HepG2 (cell line): Measurements from ENCODE around the gene PLA2G4C. TPM values are rescaled to one million over a fixed set of nuclear protein-coding genes. Genes with fewer than 3 reads are reported as not detected.

Experiments used
- ATAC-seq: fragments of 200-7000 bp; cut with Tn5 transposase; 3 replicates; pipeline ENCODE4 v1.9.1; 2020; ENCODE audit warnings: mild to moderate bottlenecking, moderate library complexity
- BruUV-seq: library from RNA; stranded (reverse); fragments of 400-500 nt; replicated peaks from 2 replicates; lab custom pipeline; 2021; lab: Mats Ljungman, UMichigan
- CTCF ChIA-PET: fragments of 300-600 bp; formaldehyde crosslinking; extraction: SDS; loops from one replicate; lab custom pipeline; 2021; ENCODE audit warnings: low total read pairs, inconsistent platforms, low intra/inter-chr PET ratio; lab: Yijun Ruan, JAX
- POLR2A ChIA-PET: fragments of 350-600 bp; sonication (Branson Sonifier 250); formaldehyde crosslinking; loops from one replicate; lab custom pipeline; 2020; ENCODE audit warnings: antibody characterized with exemption, inconsistent platforms; lab: Yijun Ruan, JAX
- DNase-seq: peaks from one replicate; pipeline ENCODE4 v3.0.0-alpha.2; 2015; ENCODE audit warnings: low spot score
- FAIRE-seq: peaks from 3 replicates; lab custom pipeline; 2011; peaks lifted over from hg19 to GRCh38; lab: Jason Lieb, UNC
- H2AFZ ChIP-seq: one replicate; pipeline ENCODE4 v1.6.1; 2011; ENCODE audit warnings: low read length, inconsistent platforms
- H3K27ac ChIP-seq: fragments of 300-600 bp; 3 replicates; pipeline ENCODE4 v1.8.0; 2011; ENCODE audit warnings: mixed run types, mild to moderate bottlenecking, mixed read lengths, low read length, inconsistent platforms; ENCODE audit not compliant: insufficient read depth; ENCODE audit errors: extremely low read length
- H3K27me3 ChIP-seq, 2 experiments: fragments of 200-600 bp in 1 of 2; 2 replicates in 1 of 2; 3 replicates in 1 of 2; pipeline versions ENCODE4 v1.6.0 to v1.8.0; 2011; ENCODE audit warnings: low read length in 2 of 2, mild to moderate bottlenecking in 2 of 2, moderate library complexity in 2 of 2, inconsistent platforms in 1 of 2; ENCODE audit not compliant: insufficient read depth in 2 of 2, control insufficient read depth in 1 of 2
- H3K36me3 ChIP-seq, 2 experiments: fragments of 200-600 bp in 1 of 2; replicated peaks in 1 of 2; 2 replicates in 1 of 2; 3 replicates in 1 of 2; pipeline versions ENCODE4 v1.5.1 to v1.8.0; 2011; ENCODE audit warnings: low read length in 2 of 2, inconsistent platforms in 1 of 2; ENCODE audit not compliant: insufficient read depth in 2 of 2, control insufficient read depth in 1 of 2
- H3K4me1 ChIP-seq: 2 replicates; pipeline ENCODE4 v1.5.1; 2012; ENCODE audit warnings: low read length, inconsistent platforms; ENCODE audit not compliant: insufficient read depth
- H3K4me2 ChIP-seq: 2 replicates; pipeline ENCODE4 v1.6.0; 2011; ENCODE audit warnings: low read depth, low read length, inconsistent platforms
- H3K4me3 ChIP-seq, 3 experiments: fragments of 200-600 bp in 1 of 3; sonication (generic), shearing (Covaris generic) in 1 of 3; replicated peaks in 1 of 3; 2 replicates each; pipeline ENCODE4 v1.5.1; 2011 to 2016; ENCODE audit warnings: low read length in 3 of 3, inconsistent platforms in 2 of 3, low read depth in 2 of 3, mild to moderate bottlenecking in 2 of 3, control low read depth in 1 of 3, mixed read lengths in 1 of 3; ENCODE audit not compliant: insufficient read depth in 1 of 3
- H3K79me2 ChIP-seq: one replicate; pipeline ENCODE4 v1.6.1; 2011; ENCODE audit warnings: low read length, inconsistent platforms; ENCODE audit not compliant: insufficient read depth
- H3K9ac ChIP-seq: 2 replicates; pipeline ENCODE4 v1.6.0; 2011; ENCODE audit warnings: mild to moderate bottlenecking, low read depth, low read length, inconsistent platforms; ENCODE audit not compliant: insufficient read depth
- H3K9me3 ChIP-seq: 2 replicates; pipeline ENCODE4 v1.5.1; 2012; ENCODE audit warnings: mild to moderate bottlenecking, low read length
- H4K20me1 ChIP-seq: 2 replicates; pipeline ENCODE4 v1.6.0; 2011; ENCODE audit warnings: inconsistent platforms, mild to moderate bottlenecking, low read length, moderate library complexity; ENCODE audit not compliant: insufficient read depth
- POLR2A ChIP-seq, 2 experiments: IDR thresholded peaks; 2 replicates each; pipeline ENCODE4 v1.6.1; 2011; ENCODE audit warnings: low read depth in 2 of 2, low read length in 2 of 2, mild to moderate bottlenecking in 1 of 2, moderate library complexity in 1 of 2; ENCODE audit not compliant: insufficient read depth in 1 of 2
- STAT5B ChIP-seq: sonication (generic); formaldehyde crosslinking; IDR thresholded peaks from 2 replicates; pipeline ENCODE4 v1.4.0; 2020; ENCODE audit warnings: missing genetic modification reagents
- ZNF121 ChIP-seq: sonication (generic); formaldehyde crosslinking; IDR thresholded peaks from 2 replicates; pipeline ENCODE4 v1.5.0; 2020; ENCODE audit warnings: mild to moderate bottlenecking, missing genetic modification reagents
- ZNF260 ChIP-seq: sonication (generic); formaldehyde crosslinking; IDR thresholded peaks from 2 replicates; pipeline ENCODE4 v1.4.0; 2020; ENCODE audit warnings: missing genetic modification reagents, low read depth, mild to moderate bottlenecking, borderline replicate concordance
- ZNF354B ChIP-seq: sonication (generic); formaldehyde crosslinking; IDR thresholded peaks from 2 replicates; pipeline ENCODE4 v1.8.0; 2022; ENCODE audit warnings: mild to moderate bottlenecking, missing genetic modification reagents
- ZNF781 ChIP-seq: sonication (generic); formaldehyde crosslinking; IDR thresholded peaks from 2 replicates; pipeline ENCODE4 v1.5.1; 2020; ENCODE audit warnings: borderline replicate concordance, mild to moderate bottlenecking, missing genetic modification reagents; ENCODE audit errors: not compliant biosample characterization
- ZSCAN21 ChIP-seq: sonication (generic); formaldehyde crosslinking; IDR thresholded peaks from 2 replicates; pipeline ENCODE4 v1.8.0; 2022; ENCODE audit warnings: mild to moderate bottlenecking, missing genetic modification reagents, moderate library complexity, borderline replicate concordance
- WGBS: methylation state at CpG from one replicate; pipeline ENCODE4 v1.1.6; 2017; ENCODE audit warnings: low lambda C conversion rate; 5-methylcytosine and 5-hydroxymethylcytosine counted together
- in situ Hi-C: cut with HindIII; loops from 2 replicates; pipeline ENCODE4 v1.10.0; 2017; ENCODE audit warnings: low pct_unique_long_range_greater_than_20kb; ENCODE audit not compliant: extremely low pct_ligation_motif_present
- intact Hi-C: fragments of 100-400 bp; cut with micrococcal nuclease; formaldehyde crosslinking; loops from one replicate; pipeline ENCODE4 v1.10.0; 2022; ENCODE audit not compliant: unreplicated experiment
- polyA plus RNA-seq, 8 experiments: library from polyadenylated mRNA; depleted of rRNA in 3 of 8; stranded (reverse) in 7 of 8; unstranded in 1 of 8; fragments of >200 nt; fragmentation: Illumina TruSeq in 4 of 8; extraction: Trizol in 4 of 8; gene quantifications; 2 replicates each; pipeline versions ENCODE4 v1.2.1 to v1.2.3, GENCODE V29; 2011 to 2016; ENCODE audit warnings: low read depth in 4 of 8, missing spikeins in 1 of 8, mixed read lengths in 1 of 8; ENCODE audit not compliant: insufficient read depth in 1 of 8
- total RNA-seq, 5 experiments: library from RNA; depleted of rRNA; stranded (reverse); fragments of >200 nt; fragmentation: Illumina TruSeq; extraction: Trizol; gene quantifications; 2 replicates each; pipeline ENCODE4 v1.2.3, GENCODE V29; 2016; ENCODE audit warnings: low read depth in 1 of 5
- TF ChIP-seq, protein P1 (sequence below): sonication (generic); formaldehyde crosslinking; IDR thresholded peaks from 2 replicates; pipeline ENCODE4 v1.9.0; 2022; ENCODE audit warnings: low read depth, missing genetic modification reagents
- TF ChIP-seq, protein P2 (sequence below): sonication (generic); formaldehyde crosslinking; IDR thresholded peaks from 2 replicates; pipeline ENCODE4 v1.8.1; 2023; ENCODE audit warnings: mild to moderate bottlenecking, missing genetic modification reagents

The PLA2G4C gene
- total and polyA plus RNA-seq, 2 of the 13 experiments (the other 11 are each of a cell fraction or from before 2014, with no cell fraction given) = 1.6 to 1.7 TPM

DNA sequence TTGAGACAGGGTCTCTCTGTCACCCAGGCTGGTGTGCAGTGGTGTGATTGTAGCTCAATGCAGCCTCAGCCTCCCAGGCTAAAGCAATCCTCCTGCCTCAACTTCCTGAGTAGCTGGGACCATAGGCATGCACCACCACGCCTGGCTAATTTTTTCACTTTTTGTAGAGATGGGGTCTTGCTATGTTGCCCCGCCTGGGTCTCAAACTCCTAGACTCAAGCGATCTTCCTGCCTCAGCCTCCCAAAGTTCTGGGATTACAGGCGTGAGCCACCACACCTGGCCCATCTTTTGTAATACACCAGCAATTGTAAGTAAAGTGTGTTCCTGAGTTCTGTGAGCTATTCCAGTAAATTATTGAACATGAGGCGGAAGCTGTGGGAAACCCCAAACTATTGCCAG lies 6.7 kb downstream of the PLA2G4C start:
- no peak overlapping the region for H3K9ac ChIP-seq
- no peak overlapping the region for H3K4me3 ChIP-seq
- ATAC-seq (no peak), DNase-seq (no peak), FAIRE-seq (no peak)
- H3K27me3 ChIP-seq = no peaks in the 10 kb centered on the region
- BruUV-seq = no TSS peak
- intact Hi-C loops (no loop called here), in situ Hi-C loops (no loop called here)
- TF ChIP-seq ZNF260 (CRISPR knock-in tag) = no peak
- TF ChIP-seq POLR2A (IDR thresholded peaks at IDR 0.05; ENCODE audit: insufficient read depth in 1 of 2, low read depth in 2 of 2, low read length in 2 of 2) = no peak
- TF ChIP-seq STAT5B (CRISPR knock-in tag) = no peak
- peak; percentile 75; the same call in 1 of the 2 replicates for TF ChIP-seq ZNF121
- TF ChIP-seq, protein P1, sequence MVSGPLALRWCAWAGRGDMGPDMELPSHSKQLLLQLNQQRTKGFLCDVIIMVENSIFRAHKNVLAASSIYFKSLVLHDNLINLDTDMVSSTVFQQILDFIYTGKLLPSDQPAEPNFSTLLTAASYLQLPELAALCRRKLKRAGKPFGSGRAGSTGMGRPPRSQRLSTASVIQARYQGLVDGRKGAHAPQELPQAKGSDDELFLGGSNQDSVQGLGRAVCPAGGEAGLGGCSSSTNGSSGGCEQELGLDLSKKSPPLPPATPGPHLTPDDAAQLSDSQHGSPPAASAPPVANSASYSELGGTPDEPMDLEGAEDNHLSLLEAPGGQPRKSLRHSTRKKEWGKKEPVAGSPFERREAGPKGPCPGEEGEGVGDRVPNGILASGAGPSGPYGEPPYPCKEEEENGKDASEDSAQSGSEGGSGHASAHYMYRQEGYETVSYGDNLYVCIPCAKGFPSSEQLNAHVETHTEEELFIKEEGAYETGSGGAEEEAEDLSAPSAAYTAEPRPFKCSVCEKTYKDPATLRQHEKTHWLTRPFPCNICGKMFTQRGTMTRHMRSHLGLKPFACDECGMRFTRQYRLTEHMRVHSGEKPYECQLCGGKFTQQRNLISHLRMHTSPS (CRISPR knock-in tag) = no peak
- TF ChIP-seq ZSCAN21 (CRISPR knock-in tag) = no peak
- no peak for TF ChIP-seq ZNF781 (CRISPR knock-in tag)
- TF ChIP-seq, protein P2, sequence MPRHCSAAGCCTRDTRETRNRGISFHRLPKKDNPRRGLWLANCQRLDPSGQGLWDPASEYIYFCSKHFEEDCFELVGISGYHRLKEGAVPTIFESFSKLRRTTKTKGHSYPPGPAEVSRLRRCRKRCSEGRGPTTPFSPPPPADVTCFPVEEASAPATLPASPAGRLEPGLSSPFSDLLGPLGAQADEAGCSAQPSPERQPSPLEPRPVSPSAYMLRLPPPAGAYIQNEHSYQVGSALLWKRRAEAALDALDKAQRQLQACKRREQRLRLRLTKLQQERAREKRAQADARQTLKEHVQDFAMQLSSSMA (CRISPR knock-in tag) = no peak
- TF ChIP-seq ZNF354B (CRISPR knock-in tag) = no peak
- POLR2A ChIA-PET = no interaction called here
- H3K36me3 ChIP-seq = no peaks in the 10 kb centered on the region
- H3K27ac ChIP-seq = no peak overlapping the region
- H4K20me1 ChIP-seq = no peaks in the 10 kb centered on the region
- H3K9me3 ChIP-seq = no peaks in the 10 kb centered on the region
- WGBS = 79% methylated on average over 5 of the region's 5 CpGs
- H3K4me2 ChIP-seq = no peak overlapping the region
- CTCF ChIA-PET = interaction anchor here (1.5 kb wide), 1 partner anchor 141 kb away, joined by 20 read pairs; no protein-coding TSS in a partner anchor
- no peak overlapping the region for H2AFZ ChIP-seq
- 0 out of 2 replicates have a peak, but pooled peaks cover 12% of the 10 kb centered on the region for H3K4me1 ChIP-seq
- H3K79me2 ChIP-seq = no peaks in the 10 kb centered on the region
